Measurements from ENCODE around the gene SGTA. TPM values are rescaled to one million over a fixed set of nuclear protein-coding genes. Genes with fewer than 3 reads are reported as not detected.
"Not testable (repeated sequence)": the region's sequence is repeated elsewhere in the genome, so short reads cannot be mapped to it uniquely, and the experiment has no call there.

SGTA gene
- total RNA-seq, 2 donors from 2014 or later, result 52.3 to 60.9 TPM

DNA sequence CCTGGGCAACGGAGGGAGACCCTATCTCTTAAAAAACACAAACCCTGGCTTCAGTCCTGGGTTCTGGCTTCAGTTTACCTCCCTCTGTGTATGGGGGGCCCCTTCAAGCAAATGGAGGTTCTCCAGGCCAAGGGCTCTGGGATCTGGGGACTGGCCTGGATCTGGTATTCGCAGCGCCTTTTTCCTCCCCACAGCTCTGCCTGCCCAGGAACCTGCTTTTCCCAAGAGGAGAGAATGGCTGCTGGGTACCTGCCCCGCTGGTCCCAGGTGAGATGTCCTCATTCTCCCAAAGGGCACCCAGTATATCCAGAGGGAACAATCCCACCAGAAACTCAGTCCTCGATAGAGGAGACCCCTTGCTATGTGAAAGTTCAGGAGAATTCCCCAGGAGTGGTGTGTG, 39.8 kb upstream of the SGTA start:
- Histone ChIP-seq H3K27ac (no peak overlapping the region), H3K36me3 (peaks cover 16% of the 10 kb centered on the region), H3K27me3 (no peaks in the 10 kb centered on the region), H3K4me3 (no peak overlapping the region), H3K4me1 (peaks cover 0 to 13% of the 10 kb centered on the region in 2 donors), H3K9me3 (no peaks in the 10 kb centered on the region)
- TF ChIP-seq, protein P1, sequence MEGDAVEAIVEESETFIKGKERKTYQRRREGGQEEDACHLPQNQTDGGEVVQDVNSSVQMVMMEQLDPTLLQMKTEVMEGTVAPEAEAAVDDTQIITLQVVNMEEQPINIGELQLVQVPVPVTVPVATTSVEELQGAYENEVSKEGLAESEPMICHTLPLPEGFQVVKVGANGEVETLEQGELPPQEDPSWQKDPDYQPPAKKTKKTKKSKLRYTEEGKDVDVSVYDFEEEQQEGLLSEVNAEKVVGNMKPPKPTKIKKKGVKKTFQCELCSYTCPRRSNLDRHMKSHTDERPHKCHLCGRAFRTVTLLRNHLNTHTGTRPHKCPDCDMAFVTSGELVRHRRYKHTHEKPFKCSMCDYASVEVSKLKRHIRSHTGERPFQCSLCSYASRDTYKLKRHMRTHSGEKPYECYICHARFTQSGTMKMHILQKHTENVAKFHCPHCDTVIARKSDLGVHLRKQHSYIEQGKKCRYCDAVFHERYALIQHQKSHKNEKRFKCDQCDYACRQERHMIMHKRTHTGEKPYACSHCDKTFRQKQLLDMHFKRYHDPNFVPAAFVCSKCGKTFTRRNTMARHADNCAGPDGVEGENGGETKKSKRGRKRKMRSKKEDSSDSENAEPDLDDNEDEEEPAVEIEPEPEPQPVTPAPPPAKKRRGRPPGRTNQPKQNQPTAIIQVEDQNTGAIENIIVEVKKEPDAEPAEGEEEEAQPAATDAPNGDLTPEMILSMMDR (IDR thresholded peaks at IDR 0.05), result no peak
- no peak for DNase-seq (ENCODE audit: low spot score)

DNA sequence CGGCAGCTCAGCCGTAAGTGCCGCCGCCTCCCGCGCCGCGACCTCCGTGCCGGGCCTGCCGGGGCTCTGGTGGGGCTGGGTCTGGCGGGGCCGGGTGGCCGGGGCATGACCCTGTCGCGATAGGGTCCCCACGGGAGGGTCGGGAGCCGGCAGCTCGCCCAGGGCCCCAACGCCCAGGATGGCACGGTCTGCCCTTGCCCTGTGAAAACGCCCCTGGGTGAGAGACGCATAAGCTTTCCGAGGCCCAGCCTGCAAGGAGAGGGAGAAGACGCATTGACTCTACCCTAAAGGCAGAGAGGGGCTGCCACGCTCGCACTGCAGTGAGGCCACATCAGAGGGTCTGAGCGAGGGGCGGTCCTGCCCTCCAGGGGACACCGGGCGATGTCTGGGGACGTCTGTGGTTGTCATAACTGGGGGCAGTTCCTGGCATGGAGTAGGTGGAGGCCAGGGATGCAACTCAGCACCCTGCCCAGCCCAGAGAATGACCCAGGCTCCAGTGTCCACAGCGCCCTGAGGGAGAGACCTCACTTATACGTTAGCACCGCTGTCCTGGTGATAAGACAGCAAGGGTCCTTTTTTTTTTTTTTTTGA, 37.1 kb upstream of the SGTA start:
- H3K27ac ChIP-seq, result peak overlapping the region; percentile 44 to 75
- no peaks in the 10 kb centered on the region for H3K9me3 ChIP-seq
- peak overlapping the region; percentile 68 to 94 for H3K4me3 ChIP-seq
- no peak for DNase-seq (ENCODE audit: low spot score)
- H3K4me1 ChIP-seq, result peaks cover 0 to 13% of the 10 kb centered on the region in 2 donors
- H3K27me3 ChIP-seq, result no peaks in the 10 kb centered on the region
- peaks cover 6% of the 10 kb centered on the region for H3K36me3 ChIP-seq
- TF ChIP-seq, protein P1 (IDR thresholded peaks at IDR 0.05), result no peak

DNA sequence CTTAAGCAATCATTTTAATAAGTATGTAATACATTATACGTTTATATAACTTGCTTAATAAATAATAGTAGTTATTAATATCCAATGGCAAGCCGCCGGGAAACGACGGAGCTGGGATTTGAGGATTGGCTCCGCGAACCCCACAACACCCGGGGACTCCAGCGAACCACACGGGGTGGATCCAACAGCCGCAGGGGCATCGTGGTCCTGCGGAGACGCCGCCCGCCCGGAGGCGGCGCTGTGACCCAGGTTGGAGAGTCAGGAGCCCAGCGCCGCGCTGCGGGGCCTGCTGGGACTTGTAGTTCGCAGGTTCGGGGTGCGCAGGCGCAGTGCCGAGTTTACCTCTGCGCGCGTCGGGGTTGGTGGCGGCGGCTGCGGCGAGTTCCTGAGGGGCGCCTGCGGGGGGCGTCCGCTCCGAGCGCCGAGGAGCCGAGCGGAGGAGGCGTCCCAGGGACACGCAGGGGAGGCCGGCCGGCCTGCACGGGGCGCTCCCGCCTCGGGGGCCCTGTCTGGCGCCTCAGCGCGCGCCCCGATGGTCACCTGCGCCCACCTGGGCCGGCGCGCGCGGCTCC, 36.6 kb upstream of the SGTA start, which contains the start of gene ZNF554:
TSS of gene ZNF554 (plus strand) at position 329 of the 572 bp plus-strand sequence. CDS start at position 533, 204 bp downstream.
- Histone ChIP-seq H3K4me1 (peaks cover 0 to 13% of the 10 kb centered on the region in 2 donors), H3K27me3 (no peaks in the 10 kb centered on the region), H3K36me3 (peaks cover 6% of the 10 kb centered on the region), H3K27ac (peak within 1 kb of the TSS; percentile 44 to 75), H3K9me3 (no peaks in the 10 kb centered on the region), H3K4me3 (peak within 1 kb of the TSS; percentile 68 to 94)
- TF ChIP-seq, protein P1 (IDR thresholded peaks at IDR 0.05), result peak; percentile 94 to 99
- DNase-seq (ENCODE audit: low spot score), result peak; percentile 96

DNA sequence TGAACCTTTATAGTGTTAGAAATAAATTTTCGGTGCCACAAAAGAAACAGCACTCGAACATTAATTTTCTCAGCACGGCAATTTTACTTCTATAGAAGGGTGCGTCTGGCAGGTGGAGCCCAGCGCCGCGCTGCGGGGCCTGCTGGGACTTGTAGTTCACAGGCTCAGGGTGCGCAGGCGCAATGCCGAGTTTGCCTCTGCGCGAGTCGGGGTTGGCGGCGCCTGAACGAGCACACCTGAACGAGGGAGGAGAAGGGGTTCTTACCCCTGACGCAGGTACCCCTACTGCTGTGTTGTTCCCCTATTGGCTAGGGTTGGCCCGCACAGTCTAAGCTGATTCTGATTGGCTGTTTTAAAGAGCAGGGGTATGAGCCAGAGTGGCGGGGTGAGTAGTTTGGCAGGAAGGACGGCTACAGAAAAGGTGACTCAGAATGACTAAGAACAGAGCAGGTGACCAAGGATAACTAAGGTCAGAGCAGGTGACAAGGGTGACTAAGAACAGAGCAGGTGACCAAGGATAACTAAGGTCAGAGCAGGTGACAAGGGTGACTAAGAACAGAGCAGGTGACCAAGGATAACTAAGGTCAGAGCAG, 34.3 kb upstream of the SGTA start:
- not testable (repeated sequence) for DNase-seq (ENCODE audit: low spot score); H3K9me3 ChIP-seq; H3K27me3 ChIP-seq; H3K36me3 ChIP-seq; H3K27ac ChIP-seq; H3K4me3 ChIP-seq
- peaks cover 0 to 13% of the 10 kb centered on the region in 2 donors for H3K4me1 ChIP-seq

DNA sequence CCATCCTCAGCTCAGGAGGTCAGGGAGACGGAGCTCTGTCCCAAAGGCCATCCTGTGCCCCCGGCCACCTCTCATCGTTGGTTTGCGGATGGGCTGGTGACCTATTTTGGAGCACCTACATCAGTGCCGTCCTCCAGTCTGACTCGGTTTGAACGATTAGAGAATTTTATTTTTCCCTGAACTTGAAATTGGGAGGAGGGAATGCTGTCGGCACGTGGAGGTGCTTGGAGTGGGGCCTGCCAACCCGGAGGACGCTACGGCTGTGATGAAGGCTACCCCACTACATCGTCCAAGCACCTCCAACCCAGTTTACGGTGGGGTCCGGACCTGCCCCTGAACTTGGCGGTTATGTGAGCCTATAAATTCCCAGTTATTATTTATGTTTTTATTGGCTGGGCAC, 33.6 kb upstream of the SGTA start:
- DNase-seq (ENCODE audit: low spot score), result no peak
- H3K4me1 ChIP-seq, result peaks cover 0 to 13% of the 10 kb centered on the region in 2 donors
- H3K36me3 ChIP-seq, result peaks cover 6% of the 10 kb centered on the region
- H3K9me3 ChIP-seq, result no peaks in the 10 kb centered on the region
- TF ChIP-seq, protein P1 (IDR thresholded peaks at IDR 0.05), result no peak
- no peaks in the 10 kb centered on the region for H3K27me3 ChIP-seq
- no peak overlapping the region for H3K4me3 ChIP-seq
- no peak overlapping the region for H3K27ac ChIP-seq

DNA sequence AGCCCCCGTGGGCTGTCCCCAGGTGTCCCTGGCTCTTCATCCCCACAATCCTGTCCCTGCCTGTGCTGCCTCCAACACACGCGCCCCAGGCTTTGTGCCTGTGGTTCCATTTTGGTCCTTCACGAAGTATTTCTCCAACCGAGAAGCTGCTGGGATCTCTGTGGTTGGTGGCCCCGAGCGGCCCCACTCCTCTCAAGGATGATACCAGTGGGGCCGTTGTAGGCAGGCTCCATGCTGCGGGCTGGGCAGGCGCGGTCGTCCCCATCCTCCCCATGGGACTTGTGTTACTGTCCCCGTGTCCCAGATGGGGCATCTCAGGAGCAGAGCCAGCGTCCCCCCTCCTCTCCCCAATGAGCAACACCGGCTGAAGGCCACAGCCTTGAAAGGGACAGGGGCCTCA, 32.9 kb upstream of the SGTA start:
- Histone ChIP-seq H3K36me3 (peaks cover 11% of the 10 kb centered on the region), H3K27ac (no peak overlapping the region), H3K9me3 (no peaks in the 10 kb centered on the region), H3K4me1 (peaks cover 0 to 12% of the 10 kb centered on the region in 2 donors), H3K27me3 (no peaks in the 10 kb centered on the region), H3K4me3 (no peak overlapping the region)
- DNase-seq (ENCODE audit: low spot score), result no peak
- TF ChIP-seq, protein P1 (IDR thresholded peaks at IDR 0.05), result no peak

Data from right atrium auricular region (tissue), 2 donors.